Measurements from ENCODE around the gene GANC.
"Not testable (repeated sequence)": the region's sequence is repeated elsewhere in the genome, so short reads cannot be mapped to it uniquely, and the experiment has no call there.

The GANC gene

DNA sequence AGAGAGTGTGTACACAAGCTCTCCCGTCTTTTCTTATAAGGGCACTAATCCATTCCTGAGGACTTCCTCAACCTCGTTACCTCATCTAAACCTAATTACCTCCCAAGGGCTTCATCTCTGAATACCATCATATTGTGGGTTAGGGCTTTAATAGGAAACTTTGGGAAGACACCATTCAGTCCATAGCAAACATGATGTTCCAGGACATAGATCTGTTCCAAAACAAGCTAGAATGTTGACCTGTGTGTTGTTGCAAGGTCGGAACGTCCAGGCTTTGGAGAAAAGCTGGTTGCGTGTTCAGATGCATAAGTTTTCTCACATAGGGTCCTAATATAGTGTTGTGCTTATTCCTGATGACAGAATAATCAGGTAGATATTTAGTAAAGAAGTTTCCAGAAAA, 9.9 kb downstream of the GANC start:
- no peak for DNase-seq (ENCODE audit: low read depth in 3 of 3)

DNA sequence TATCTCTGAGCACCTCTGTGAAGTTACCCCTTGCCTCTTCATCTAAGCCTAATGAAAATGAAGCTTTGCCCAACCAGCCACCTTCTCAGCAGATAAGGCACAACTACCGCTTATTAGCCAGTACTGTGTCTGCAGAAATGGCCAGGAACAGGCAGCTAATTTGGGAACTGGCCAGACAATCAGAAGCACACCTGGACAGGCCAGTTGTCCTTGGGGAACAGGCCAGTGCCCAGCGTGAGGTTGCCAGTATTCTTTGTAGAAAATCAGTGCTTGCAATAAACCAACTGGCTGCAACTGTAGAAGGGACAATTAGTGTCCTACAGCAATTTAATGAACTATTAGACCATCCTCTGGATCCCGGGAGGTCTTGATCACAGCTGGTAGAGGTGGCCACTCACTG, 10.7 kb downstream of the GANC start:
- DNase-seq (ENCODE audit: low read depth in 3 of 3): no peak

DNA sequence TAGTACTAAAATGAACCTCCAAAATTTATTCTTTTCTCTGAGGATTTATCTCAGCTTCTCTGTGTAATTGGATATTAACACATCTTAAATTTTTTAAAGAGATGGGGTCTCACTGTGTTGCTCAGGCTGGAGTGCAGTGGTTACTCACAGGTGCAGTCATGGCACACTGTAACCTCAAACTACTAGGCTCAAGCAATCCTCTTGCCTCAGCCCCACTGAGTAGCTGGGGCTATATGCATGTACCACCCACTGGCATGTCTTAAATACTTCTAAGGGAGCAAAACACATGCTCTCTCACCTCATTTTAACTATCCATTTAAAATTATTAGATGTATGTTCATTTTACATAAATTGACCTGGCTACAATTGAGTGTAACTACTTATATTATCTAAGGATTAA, 11.6 kb downstream of the GANC start:
- no peak for DNase-seq (ENCODE audit: low read depth in 3 of 3)

- DNase-seq (ENCODE audit: low read depth in 3 of 3): no peak
Measured at GRCh38 chr15:42285034-42285433, 12.0 kb downstream of the GANC start.

GRCh38 chr15:42286445-42287029, 13.5 kb downstream of the GANC start:
- DNase-seq (ENCODE audit: low read depth in 3 of 3): no peak

- DNase-seq (ENCODE audit: low read depth in 3 of 3): no peak
Measured at GRCh38 chr15:42287931-42288330, 14.9 kb downstream of the GANC start.

GRCh38 chr15:42289166-42289565, 16.2 kb downstream of the GANC start:
- DNase-seq (ENCODE audit: low read depth in 3 of 3): no peak

GRCh38 chr15:42301004-42301403, 28.0 kb downstream of the GANC start:
- DNase-seq (ENCODE audit: low read depth in 3 of 3): not testable (repeated sequence)

- DNase-seq (ENCODE audit: low read depth in 3 of 3): no peak
Measured at GRCh38 chr15:42306681-42307080, 33.7 kb downstream of the GANC start.

- no peak for DNase-seq (ENCODE audit: low read depth in 3 of 3)
Measured at GRCh38 chr15:42313463-42313862, 40.5 kb downstream of the GANC start.

- DNase-seq (ENCODE audit: low read depth in 3 of 3): no peak
Measured at GRCh38 chr15:42314818-42315217, 41.8 kb downstream of the GANC start.

GRCh38 chr15:42315521-42315920, 42.5 kb downstream of the GANC start:
- no peak for DNase-seq (ENCODE audit: low read depth in 3 of 3)

- not testable (repeated sequence) for DNase-seq (ENCODE audit: low read depth in 3 of 3)
Measured at GRCh38 chr15:42316282-42316805, 43.3 kb downstream of the GANC start.

DNA sequence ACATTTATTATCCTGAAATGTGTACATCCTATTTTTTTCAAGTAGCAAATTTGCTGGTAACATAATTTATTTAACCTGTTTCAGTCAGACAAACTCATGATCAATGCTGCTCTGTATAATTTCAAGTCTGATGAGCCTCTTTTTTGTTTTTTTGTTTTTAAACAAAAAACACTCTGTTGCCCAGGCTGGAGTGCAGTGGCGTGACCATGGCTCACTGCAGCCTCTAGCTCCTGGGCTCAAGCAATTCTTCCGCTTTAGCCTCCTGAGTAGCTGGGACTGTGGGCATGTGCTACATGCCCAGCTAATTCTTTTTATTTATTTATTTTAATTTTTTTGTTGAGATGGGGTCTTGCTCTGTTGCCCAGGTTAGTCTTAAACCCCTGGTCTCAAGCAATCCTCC, 46.2 kb downstream of the GANC start:
- no peak for DNase-seq (ENCODE audit: low read depth in 3 of 3)

DNA sequence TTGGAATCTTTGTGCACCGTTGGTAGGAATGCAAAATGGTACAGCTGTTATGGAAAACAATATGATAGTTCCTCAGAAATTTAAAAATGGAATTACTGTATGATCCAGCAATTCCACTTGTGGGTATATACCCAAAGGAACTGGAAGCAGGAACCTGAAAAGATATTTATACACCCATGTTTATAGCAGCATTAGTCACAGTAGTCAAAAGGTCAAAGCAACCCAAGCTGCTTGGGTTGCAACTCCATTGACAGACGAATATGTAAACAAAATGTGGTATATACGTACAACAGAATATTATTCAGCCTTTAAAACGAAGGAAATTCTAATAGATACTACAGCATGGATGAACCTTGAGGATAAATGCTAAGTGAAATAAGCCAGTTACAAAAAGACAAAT, 51.3 kb downstream of the GANC start:
- DNase-seq (ENCODE audit: low read depth in 3 of 3): no peak

GRCh38 chr15:42329161-42329560, 56.2 kb downstream of the GANC start:
- no peak for DNase-seq (ENCODE audit: low read depth in 3 of 3)

DNA sequence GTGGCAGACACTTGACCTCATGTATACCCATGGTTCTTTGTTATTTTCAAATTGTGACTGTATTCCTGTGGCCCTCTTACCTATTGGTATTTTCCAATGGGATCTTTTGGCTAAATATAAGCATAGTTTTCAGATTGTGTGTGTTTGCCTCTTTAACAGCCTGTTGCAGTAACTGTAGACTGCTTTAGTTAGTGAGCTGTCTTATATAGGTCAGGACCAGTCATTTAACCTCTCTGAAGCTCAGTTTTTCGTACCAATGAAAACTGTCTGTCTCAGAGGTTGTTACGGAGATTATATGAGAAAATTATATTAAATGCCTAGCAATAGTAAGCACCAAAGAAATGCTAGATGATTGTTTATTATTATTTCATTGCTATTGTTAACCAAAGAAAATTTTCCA, 57.0 kb downstream of the GANC start:
- DNase-seq (ENCODE audit: low read depth in 3 of 3): no peak

- no peak for DNase-seq (ENCODE audit: low read depth in 3 of 3)
Measured at GRCh38 chr15:42331235-42331634, 58.2 kb downstream of the GANC start.

DNA sequence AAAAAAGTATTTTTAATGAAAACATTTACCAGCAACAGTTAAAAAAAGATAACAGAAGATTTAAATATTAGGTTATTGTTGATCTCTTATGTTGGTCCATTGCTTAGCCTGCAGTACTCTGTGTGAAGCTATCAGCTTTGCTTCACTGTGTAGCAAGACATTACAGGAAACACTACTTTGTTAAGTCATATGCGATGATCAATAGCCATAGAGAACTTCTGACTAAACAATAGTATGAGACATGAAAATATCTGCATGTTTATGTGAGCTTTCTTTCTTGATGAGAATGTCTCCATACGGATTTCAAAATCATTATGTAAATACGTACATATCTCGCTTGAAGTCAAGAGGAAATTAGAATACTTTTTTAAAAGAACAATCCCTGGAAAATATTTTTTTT, 59.3 kb downstream of the GANC start:
- DNase-seq (ENCODE audit: low read depth in 3 of 3): no peak

DNA sequence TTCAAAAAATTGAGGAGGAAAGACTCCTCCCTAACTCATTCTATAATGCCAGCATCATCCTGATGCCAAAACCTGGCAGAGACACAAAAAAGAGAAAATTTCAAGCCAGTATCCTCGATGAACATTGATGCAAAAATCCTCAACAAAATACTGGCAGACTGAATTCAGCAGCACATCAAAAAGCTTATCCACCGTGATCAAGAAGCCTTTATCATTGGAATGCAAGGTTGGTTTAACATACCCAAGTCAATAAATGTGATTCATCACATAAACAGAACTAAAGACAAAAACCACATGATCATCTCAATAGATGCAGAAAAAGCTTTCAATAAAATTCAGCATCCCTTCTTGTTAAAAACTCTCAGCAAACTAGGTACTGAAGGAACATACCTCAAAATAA, 62.1 kb downstream of the GANC start:
- no peak for DNase-seq (ENCODE audit: low read depth in 3 of 3)

- DNase-seq (ENCODE audit: low read depth in 3 of 3): not testable (repeated sequence)
Measured at GRCh38 chr15:42336650-42337049, 63.6 kb downstream of the GANC start.

DNA sequence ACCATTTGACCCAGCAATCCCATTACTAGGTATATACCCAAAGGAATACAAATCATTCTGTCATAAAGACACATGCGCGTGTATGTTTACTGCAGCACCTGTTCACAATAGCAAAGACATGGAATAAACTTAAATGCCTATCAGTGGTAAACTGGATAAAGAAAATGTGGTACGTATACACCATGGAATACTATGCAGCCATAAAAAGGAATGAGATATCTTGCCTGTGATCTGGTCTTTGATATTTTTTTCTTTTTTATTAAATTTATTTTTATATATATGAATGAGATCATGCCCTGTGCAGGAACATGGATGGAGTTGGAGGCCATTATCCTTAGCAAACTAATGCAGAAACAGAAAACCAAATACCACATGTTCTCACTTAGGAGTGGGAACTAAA, 64.1 kb downstream of the GANC start:
- DNase-seq (ENCODE audit: low read depth in 3 of 3): not testable (repeated sequence)

GRCh38 chr15:42338500-42338899, 65.5 kb downstream of the GANC start:
- DNase-seq (ENCODE audit: low read depth in 3 of 3): no peak

- DNase-seq (ENCODE audit: low read depth in 3 of 3): no peak
Measured at GRCh38 chr15:42343596-42344232, 70.7 kb downstream of the GANC start.

All from stimulated activated CD4-positive, alpha-beta T cell treated with anti-CD3 and anti-CD28 coated beads, TNF-alpha, amount 100 ng/mL, for 48 hours (primary cell).